Lung (tissue), 12 donors: ENCODE data around the gene STIMATE. TPM values are rescaled to one million over a fixed set of nuclear protein-coding genes. Genes with fewer than 3 reads are reported as not detected.

Source experiments
- ATAC-seq: fragments of 200-7000 bp; cut with Tn5 transposase; one replicate; pipeline ENCODE4 v1.9.1; 2020; ENCODE audit warnings: moderate number of reproducible peaks; ENCODE audit not compliant: insufficient read depth, low FRiP score
- DNase-seq, 3 donors: peaks; one replicate each; pipeline ENCODE4 v3.0.0-alpha.2; 2013 to 2017
- H3K27ac ChIP-seq, 2 donors: one replicate each; pipeline ENCODE4 v1.5.1; 2013; ENCODE audit warnings: mild to moderate bottlenecking in 2 of 2, moderate library complexity in 2 of 2, control low read depth in 1 of 2, inconsistent platforms in 1 of 2, low read depth in 1 of 2, low read length in 1 of 2
- H3K27me3 ChIP-seq, 3 donors: one replicate each; pipeline ENCODE4 v1.5.1; 2013; ENCODE audit warnings: low read length in 2 of 3; ENCODE audit not compliant: control insufficient read depth in 3 of 3, insufficient read depth in 3 of 3
- H3K36me3 ChIP-seq, 4 donors: one replicate each; pipeline ENCODE4 v1.5.1; 2013; ENCODE audit warnings: low read length in 4 of 4, mild to moderate bottlenecking in 1 of 4, moderate library complexity in 1 of 4; ENCODE audit not compliant: control insufficient read depth in 4 of 4, insufficient read depth in 4 of 4
- H3K4me1 ChIP-seq, 5 donors: one replicate each; pipeline ENCODE4 v1.5.1; 2013; ENCODE audit warnings: low read length in 5 of 5, mild to moderate bottlenecking in 2 of 5, moderate library complexity in 1 of 5; ENCODE audit not compliant: control insufficient read depth in 5 of 5, insufficient read depth in 5 of 5
- H3K4me3 ChIP-seq: one replicate; pipeline ENCODE4 v1.5.1; 2013; ENCODE audit warnings: mild to moderate bottlenecking, control low read depth, moderate library complexity
- H3K9ac ChIP-seq, 2 donors: one replicate each; pipeline ENCODE4 v1.5.1; 2013; ENCODE audit warnings: low read length in 2 of 2, control low read depth in 1 of 2; ENCODE audit not compliant: insufficient read depth in 1 of 2
- H3K9me3 ChIP-seq, 4 donors: one replicate each; pipeline ENCODE4 v1.5.1; 2013; ENCODE audit warnings: low read length in 3 of 4, mild to moderate bottlenecking in 1 of 4, moderate library complexity in 1 of 4; ENCODE audit not compliant: control insufficient read depth in 4 of 4, insufficient read depth in 3 of 4
- CTCF ChIP-seq: IDR thresholded peaks from 2 replicates; pipeline ENCODE4 v1.5.1; 2012; ENCODE audit warnings: mild to moderate bottlenecking; ENCODE audit errors: control extremely low read depth, extremely low read depth
- WGBS, 2 donors: extraction: QIAGEN DNeasy Blood & Tissue Kit; methylation state at CpG; one replicate each; pipeline ENCODE4 v1.1.7; 2013; 5-methylcytosine and 5-hydroxymethylcytosine counted together
- polyA plus RNA-seq, 2 donors: library from polyadenylated mRNA; stranded (reverse); fragments of 200-250 nt; gene quantifications; one replicate each; pipeline ENCODE4 v1.2.1, GENCODE V29; 2013
- total RNA-seq, 2 donors: library from RNA; depleted of rRNA in 1 of 2; stranded (reverse); fragments of >200 nt in 1 of 2; gene quantifications; one replicate each; pipeline ENCODE4 v1.2.1, GENCODE V29; 2014 to 2021
- donor health status: control.
- donor health status: control.
- donor health status: Bipolar disorder and iron deficiency.
- donor health status: healthy.
- donor health status: DM: yes; HTN: yes; CAD: no.

The STIMATE gene
- total and polyA plus RNA-seq, 4 donors: 18.6 to 62.5 (median 20.5) TPM

GRCh38 chr3:52870471-52870870 is 26.9 kb downstream of the STIMATE start:
- no peak overlapping the region for H3K4me3 ChIP-seq
- H3K36me3 ChIP-seq: peaks cover 0 to 2% (median 0%) of the 10 kb centered on the region in 4 donors
- ATAC-seq (no peak), DNase-seq (no peak)
- no peaks in the 10 kb centered on the region for H3K9me3 ChIP-seq
- WGBS, 2 donors: 97 to 98% methylated on average over 10 of the region's 10 CpGs
- H3K27ac ChIP-seq: no peak overlapping the region
- no peaks in the 10 kb centered on the region for H3K4me1 ChIP-seq
- no peaks in the 10 kb centered on the region for H3K27me3 ChIP-seq
- H3K9ac ChIP-seq: no peak overlapping the region
- no peak for TF ChIP-seq CTCF

GRCh38 chr3:52866427-52866826 is 30.9 kb downstream of the STIMATE start:
- WGBS, 2 donors: 86 to 93% methylated on average over 12 of the region's 12 CpGs
- H3K4me1 ChIP-seq: no peaks in the 10 kb centered on the region
- peak overlapping the region in 1 of 2 donors; percentile 5 for H3K27ac ChIP-seq
- peaks cover 0 to 2% (median 0%) of the 10 kb centered on the region in 4 donors for H3K36me3 ChIP-seq
- no peak for TF ChIP-seq CTCF
- ATAC-seq (peak; percentile 72), DNase-seq (no peak)
- H3K9ac ChIP-seq: no peak overlapping the region
- H3K27me3 ChIP-seq: no peaks in the 10 kb centered on the region
- peaks cover 0 to 2% (median 0%) of the 10 kb centered on the region in 4 donors for H3K9me3 ChIP-seq
- no peak overlapping the region for H3K4me3 ChIP-seq

- 82 to 89% methylated on average over 13 of the region's 13 CpGs for WGBS, 2 donors
- no peak for TF ChIP-seq CTCF
- H3K4me1 ChIP-seq: no peaks in the 10 kb centered on the region
- no peaks in the 10 kb centered on the region for H3K27me3 ChIP-seq
- H3K4me3 ChIP-seq: no peak overlapping the region
- peak overlapping the region in 1 of 2 donors; percentile 5 for H3K27ac ChIP-seq
- no peak for DNase-seq
- H3K36me3 ChIP-seq: peaks cover 0 to 2% (median 0%) of the 10 kb centered on the region in 4 donors
- no peak for ATAC-seq
- peaks cover 0 to 2% (median 0%) of the 10 kb centered on the region in 4 donors for H3K9me3 ChIP-seq
- H3K9ac ChIP-seq: no peak overlapping the region
Measured at GRCh38 chr3:52865994-52866393, 31.4 kb downstream of the STIMATE start.

GRCh38 chr3:52860424-52860768 is 37.0 kb downstream of the STIMATE start:
- TF ChIP-seq CTCF: no peak

More at GRCh38 chr3:52860424-52860768, 37.0 kb downstream of the STIMATE start:
- no peak overlapping the region for H3K4me3 ChIP-seq
- no peak overlapping the region for H3K9ac ChIP-seq
- DNase-seq (no peak), ATAC-seq (no peak)
- H3K9me3 ChIP-seq: peaks cover 0 to 2% (median 0%) of the 10 kb centered on the region in 4 donors
- H3K36me3 ChIP-seq: peaks cover 0 to 4% (median 0%) of the 10 kb centered on the region in 4 donors
- H3K27me3 ChIP-seq: no peaks in the 10 kb centered on the region
- WGBS, 2 donors: 92% methylated on average over 8 of the region's 8 CpGs
- no peak overlapping the region for H3K27ac ChIP-seq
- peaks cover 0 to 2% (median 0%) of the 10 kb centered on the region in 5 donors for H3K4me1 ChIP-seq
